ES-I3 (cell line): ENCODE measurements around the gene WEE1.
"Not testable (repeated sequence)": the region's sequence is repeated elsewhere in the genome, so short reads cannot be mapped to it uniquely, and the experiment has no call there.

Source experiments
- H3K36me3 ChIP-seq: 2 replicates; pipeline ENCODE4 v1.6.1; 2013; ENCODE audit warnings: mild to moderate bottlenecking, low read length, control low read depth, moderate library complexity; ENCODE audit not compliant: insufficient read depth
- H3K4me1 ChIP-seq: 2 replicates; pipeline ENCODE4 v1.6.1; 2013; ENCODE audit warnings: mild to moderate bottlenecking, control low read depth, low read length; ENCODE audit not compliant: insufficient read depth
- H3K9ac ChIP-seq: 2 replicates; pipeline ENCODE4 v1.6.1; 2013; ENCODE audit warnings: low read depth, mild to moderate bottlenecking, low read length, moderate library complexity
- H3K9me3 ChIP-seq: 2 replicates; pipeline ENCODE4 v1.6.1; 2013; ENCODE audit warnings: mild to moderate bottlenecking, low read length, moderate library complexity; ENCODE audit not compliant: control insufficient read depth, insufficient read depth

The WEE1 gene

GRCh38 chr11:9600166-9600565, 26.7 kb downstream of the WEE1 start:
- Histone ChIP-seq H3K9ac (no peak overlapping the region), H3K36me3 (no peaks in the 10 kb centered on the region), H3K4me1 (peaks cover 28% of the 10 kb centered on the region), H3K9me3 (no peaks in the 10 kb centered on the region)

- Histone ChIP-seq H3K9ac (no peak overlapping the region), H3K9me3 (no peaks in the 10 kb centered on the region), H3K36me3 (no peaks in the 10 kb centered on the region), H3K4me1 (peaks cover 25% of the 10 kb centered on the region)
Measured at GRCh38 chr11:9600644-9601036, 27.2 kb downstream of the WEE1 start.

GRCh38 chr11:9601037-9601875, 27.8 kb downstream of the WEE1 start:
- H3K36me3 ChIP-seq, result no peaks in the 10 kb centered on the region
- H3K4me1 ChIP-seq, result peaks cover 25% of the 10 kb centered on the region
- no peak overlapping the region for H3K9ac ChIP-seq
- no peaks in the 10 kb centered on the region for H3K9me3 ChIP-seq

- no peaks in the 10 kb centered on the region for H3K9me3 ChIP-seq
- peaks cover 25% of the 10 kb centered on the region for H3K4me1 ChIP-seq
- no peaks in the 10 kb centered on the region for H3K36me3 ChIP-seq
- H3K9ac ChIP-seq, result no peak overlapping the region
Measured at GRCh38 chr11:9601876-9602199, 28.4 kb downstream of the WEE1 start.

- not testable (repeated sequence) for H3K9ac ChIP-seq, H3K9me3 ChIP-seq, H3K36me3 ChIP-seq
- H3K4me1 ChIP-seq, result peaks cover 32% of the 10 kb centered on the region
Measured at GRCh38 chr11:9603214-9603613, 29.7 kb downstream of the WEE1 start.

- Histone ChIP-seq H3K9me3 (no peaks in the 10 kb centered on the region), H3K9ac (no peak overlapping the region), H3K36me3 (no peaks in the 10 kb centered on the region), H3K4me1 (peaks cover 37% of the 10 kb centered on the region)
Measured at GRCh38 chr11:9604134-9604533, 30.7 kb downstream of the WEE1 start.

- peaks cover 35% of the 10 kb centered on the region for H3K4me1 ChIP-seq
- H3K36me3 ChIP-seq, result no peaks in the 10 kb centered on the region
- no peaks in the 10 kb centered on the region for H3K9me3 ChIP-seq
- no peak overlapping the region for H3K9ac ChIP-seq
Measured at GRCh38 chr11:9605742-9606141, 32.3 kb downstream of the WEE1 start.

- Histone ChIP-seq H3K4me1 (peaks cover 27% of the 10 kb centered on the region), H3K9me3 (no peaks in the 10 kb centered on the region), H3K36me3 (no peaks in the 10 kb centered on the region), H3K9ac (no peak overlapping the region)
Measured at GRCh38 chr11:9606809-9607510, 33.5 kb downstream of the WEE1 start.

GRCh38 chr11:9607511-9607899, 34.0 kb downstream of the WEE1 start:
- Histone ChIP-seq H3K4me1 (peaks cover 21% of the 10 kb centered on the region), H3K36me3 (no peaks in the 10 kb centered on the region), H3K9ac (no peak overlapping the region), H3K9me3 (no peaks in the 10 kb centered on the region)

GRCh38 chr11:9609002-9609759, 35.7 kb downstream of the WEE1 start:
- Histone ChIP-seq H3K36me3 (no peaks in the 10 kb centered on the region), H3K9me3 (no peaks in the 10 kb centered on the region), H3K4me1 (peaks cover 15% of the 10 kb centered on the region), H3K9ac (no peak overlapping the region)

- Histone ChIP-seq H3K9me3 (no peaks in the 10 kb centered on the region), H3K4me1 (peaks cover 15% of the 10 kb centered on the region), H3K36me3 (no peaks in the 10 kb centered on the region), H3K9ac (no peak overlapping the region)
Measured at GRCh38 chr11:9609841-9610240, 36.4 kb downstream of the WEE1 start.

- Histone ChIP-seq H3K4me1 (peaks cover 14% of the 10 kb centered on the region), H3K9me3 (no peaks in the 10 kb centered on the region), H3K9ac (peak overlapping the region; percentile 71), H3K36me3 (no peaks in the 10 kb centered on the region)
Measured at GRCh38 chr11:9613118-9613829, 39.8 kb downstream of the WEE1 start.

GRCh38 chr11:9613830-9614762, 40.6 kb downstream of the WEE1 start:
- Histone ChIP-seq H3K9me3 (no peaks in the 10 kb centered on the region), H3K36me3 (no peaks in the 10 kb centered on the region), H3K9ac (peak overlapping the region; percentile 71), H3K4me1 (peaks cover 9% of the 10 kb centered on the region)
